Common myeloid progenitor, CD34-positive (primary cell): Measurements from ENCODE around the gene GALNT10.
"Not testable (repeated sequence)": the region's sequence is repeated elsewhere in the genome, so short reads cannot be mapped to it uniquely, and the experiment has no call there.

Source experiments
- CTCF ChIA-PET: fragments of 350-600 bp; sonication (Branson Sonifier 250); formaldehyde crosslinking; loops from one replicate; lab custom pipeline; 2021; ENCODE audit warnings: antibody characterized with exemption; lab: Charles Lee
- POLR2A ChIA-PET: fragments of 350-600 bp; sonication (Branson Sonifier 250); formaldehyde crosslinking; loops from one replicate; lab custom pipeline; 2021; ENCODE audit warnings: antibody characterized with exemption; lab: Charles Lee
- DNase-seq, 3 donors: peaks; one replicate each; pipeline versions ENCODE4 v3.0.0 to v3.0.0-alpha.2; 2013
- H3K27ac ChIP-seq, 2 experiments: 1 replicate in 1 of 2; 2 replicates in 1 of 2; pipeline ENCODE4 v1.7.0; 2013; ENCODE audit warnings: inconsistent platforms in 2 of 2, low read length in 2 of 2, mild to moderate bottlenecking in 2 of 2, low read depth in 1 of 2, moderate library complexity in 1 of 2; ENCODE audit not compliant: severe bottlenecking in 2 of 2, insufficient read depth in 1 of 2, poor library complexity in 1 of 2
- H3K27me3 ChIP-seq, 5 experiments: replicated peaks in 2 of 5; 1 replicate in 3 of 5; 2 replicates in 2 of 5; pipeline versions ENCODE4 v1.6.1 to v1.7.0; 2013; ENCODE audit warnings: low read length in 4 of 5, mild to moderate bottlenecking in 2 of 5, moderate library complexity in 2 of 5, inconsistent platforms in 1 of 5; ENCODE audit not compliant: insufficient read depth in 5 of 5, control insufficient read depth in 4 of 5
- H3K36me3 ChIP-seq, 4 experiments: 1 replicate in 2 of 4; 2 replicates in 2 of 4; pipeline versions ENCODE4 v1.6.1 to v1.7.0; 2013; ENCODE audit warnings: low read length in 3 of 4, control low read depth in 1 of 4, mild to moderate bottlenecking in 1 of 4; ENCODE audit not compliant: control insufficient read depth in 4 of 4, insufficient read depth in 4 of 4
- H3K4me1 ChIP-seq, 4 experiments: 1 replicate in 3 of 4; 2 replicates in 1 of 4; pipeline versions ENCODE4 v1.6.1 to v1.7.1; 2013; ENCODE audit warnings: low read length in 3 of 4, mild to moderate bottlenecking in 3 of 4, control low read depth in 1 of 4, inconsistent platforms in 1 of 4, moderate library complexity in 1 of 4; ENCODE audit not compliant: control insufficient read depth in 4 of 4, insufficient read depth in 4 of 4; ENCODE audit errors: control extremely low read depth in 1 of 4
- H3K4me3 ChIP-seq, 7 experiments: 1 replicate in 4 of 7; 2 replicates in 3 of 7; pipeline versions ENCODE4 v1.5.1 to v1.7.0; 2013; ENCODE audit warnings: mild to moderate bottlenecking in 7 of 7, low read length in 6 of 7, moderate library complexity in 6 of 7, inconsistent platforms in 2 of 7, low read depth in 2 of 7, control low read depth in 1 of 7; ENCODE audit not compliant: insufficient read depth in 4 of 7, control insufficient read depth in 1 of 7; ENCODE audit errors: extremely low read depth in 1 of 7
- H3K9me3 ChIP-seq, 5 experiments: 1 replicate in 4 of 5; 2 replicates in 1 of 5; pipeline versions ENCODE4 v1.6.1 to v1.7.1; 2013; ENCODE audit warnings: low read length in 4 of 5, mild to moderate bottlenecking in 2 of 5, inconsistent platforms in 1 of 5, low read depth in 1 of 5, moderate library complexity in 1 of 5; ENCODE audit not compliant: control insufficient read depth in 4 of 5, insufficient read depth in 2 of 5; ENCODE audit errors: control extremely low read depth in 1 of 5
- WGBS: methylation state at CpG from one replicate; pipeline ENCODE4 v1.1.5; 2013; ENCODE audit not compliant: insufficient coverage; 5-methylcytosine and 5-hydroxymethylcytosine counted together

GALNT10 gene

GRCh38 chr5:154150471-154150870 is 40.1 kb upstream of the GALNT10 start:
- DNase-seq, H3K27me3 ChIP-seq, H3K4me1 ChIP-seq, H3K4me3 ChIP-seq, H3K36me3 ChIP-seq, H3K27ac ChIP-seq, H3K9me3 ChIP-seq, POLR2A ChIA-PET: not testable (repeated sequence)
- 100% methylated on average over 1 of the region's 2 CpGs for WGBS
- CTCF ChIA-PET = interaction anchor here (0.6 kb wide), 1 partner anchor 18 kb away, joined by 3 read pairs; no protein-coding TSS in a partner anchor

- peaks cover 0 to 12% (median 4%) of the 10 kb centered on the region in 5 experiments for H3K27me3 ChIP-seq
- DNase-seq = no peak
- H3K36me3 ChIP-seq = no peaks in the 10 kb centered on the region
- H3K4me1 ChIP-seq = no peaks in the 10 kb centered on the region
- POLR2A ChIA-PET = no interaction called here
- CTCF ChIA-PET = interaction anchor here (0.8 kb wide), 1 partner anchor 14 kb away, joined by 3 read pairs; no protein-coding TSS in a partner anchor
- WGBS = 63% methylated on average over 2 of the region's 6 CpGs
- no peak overlapping the region for H3K27ac ChIP-seq
- H3K9me3 ChIP-seq = no peaks in the 10 kb centered on the region
- H3K4me3 ChIP-seq = no peak overlapping the region
These were observed 32.8 kb upstream of the GALNT10 start for GRCh38 chr5:154157483-154158378.

GRCh38 chr5:154158379-154158737 is 32.2 kb upstream of the GALNT10 start:
- Histone ChIP-seq H3K36me3 (no peaks in the 10 kb centered on the region), H3K27ac (no peak overlapping the region), H3K4me3 (no peak overlapping the region), H3K27me3 (peaks cover 0 to 12% (median 6%) of the 10 kb centered on the region in 5 experiments), H3K4me1 (no peaks in the 10 kb centered on the region), H3K9me3 (no peaks in the 10 kb centered on the region)
- DNase-seq = no peak
- CTCF ChIA-PET = no interaction called here
- WGBS = 63% methylated on average over 1 of the region's 1 CpG
- POLR2A ChIA-PET = no interaction called here

GRCh38 chr5:154159343-154159742 is 31.2 kb upstream of the GALNT10 start:
- H3K4me3 ChIP-seq = no peak overlapping the region
- H3K36me3 ChIP-seq = no peaks in the 10 kb centered on the region
- no peak for DNase-seq
- POLR2A ChIA-PET = no interaction called here
- H3K27me3 ChIP-seq = peaks cover 0 to 18% (median 10%) of the 10 kb centered on the region in 5 experiments
- H3K4me1 ChIP-seq = no peaks in the 10 kb centered on the region
- CTCF ChIA-PET = no interaction called here
- no peaks in the 10 kb centered on the region for H3K9me3 ChIP-seq
- H3K27ac ChIP-seq = no peak overlapping the region

- ChIA-PET CTCF (interaction anchor here (1.5 kb wide), 1 partner anchor 243 kb away, joined by 5 read pairs; no protein-coding TSS in a partner anchor), POLR2A (interaction anchor here (0.5 kb wide), 1 partner anchor 301 kb away, joined by 4 read pairs; no protein-coding TSS in a partner anchor)
- WGBS = 91% methylated on average over 4 of the region's 6 CpGs
- no peaks in the 10 kb centered on the region for H3K4me1 ChIP-seq
- H3K36me3 ChIP-seq = no peaks in the 10 kb centered on the region
- no peak overlapping the region for H3K27ac ChIP-seq
- H3K9me3 ChIP-seq = no peaks in the 10 kb centered on the region
- H3K4me3 ChIP-seq = no peak overlapping the region
- peaks cover 0 to 29% (median 13%) of the 10 kb centered on the region in 5 experiments for H3K27me3 ChIP-seq
- DNase-seq = no peak
These were observed 27.9 kb upstream of the GALNT10 start for GRCh38 chr5:154162539-154163151.

GRCh38 chr5:154163327-154164248 is 26.9 kb upstream of the GALNT10 start:
- CTCF ChIA-PET = interaction anchor here (0.9 to 1.5 kb wide), 2 partner anchors 17 to 242 kb away, joined by 3 to 5 read pairs; no protein-coding TSS in a partner anchor
- DNase-seq = no peak
- Histone ChIP-seq H3K27me3 (peaks cover 0 to 29% (median 13%) of the 10 kb centered on the region in 5 experiments), H3K9me3 (no peaks in the 10 kb centered on the region), H3K4me3 (no peak overlapping the region), H3K4me1 (no peaks in the 10 kb centered on the region), H3K36me3 (no peaks in the 10 kb centered on the region), H3K27ac (no peak overlapping the region)
- 80% methylated on average over 3 of the region's 4 CpGs for WGBS
- POLR2A ChIA-PET = interaction anchor here (0.6 kb wide), 1 partner anchor 216 kb away, joined by 3 read pairs; no protein-coding TSS in a partner anchor
